ENCODE results near the gene RAB34. TPM values are rescaled to one million over a fixed set of nuclear protein-coding genes. Genes with fewer than 3 reads are reported as not detected.

The RAB34 gene
- total RNA-seq, 2 experiments from 2014 or later: 6.5 to 7.4 TPM

DNA sequence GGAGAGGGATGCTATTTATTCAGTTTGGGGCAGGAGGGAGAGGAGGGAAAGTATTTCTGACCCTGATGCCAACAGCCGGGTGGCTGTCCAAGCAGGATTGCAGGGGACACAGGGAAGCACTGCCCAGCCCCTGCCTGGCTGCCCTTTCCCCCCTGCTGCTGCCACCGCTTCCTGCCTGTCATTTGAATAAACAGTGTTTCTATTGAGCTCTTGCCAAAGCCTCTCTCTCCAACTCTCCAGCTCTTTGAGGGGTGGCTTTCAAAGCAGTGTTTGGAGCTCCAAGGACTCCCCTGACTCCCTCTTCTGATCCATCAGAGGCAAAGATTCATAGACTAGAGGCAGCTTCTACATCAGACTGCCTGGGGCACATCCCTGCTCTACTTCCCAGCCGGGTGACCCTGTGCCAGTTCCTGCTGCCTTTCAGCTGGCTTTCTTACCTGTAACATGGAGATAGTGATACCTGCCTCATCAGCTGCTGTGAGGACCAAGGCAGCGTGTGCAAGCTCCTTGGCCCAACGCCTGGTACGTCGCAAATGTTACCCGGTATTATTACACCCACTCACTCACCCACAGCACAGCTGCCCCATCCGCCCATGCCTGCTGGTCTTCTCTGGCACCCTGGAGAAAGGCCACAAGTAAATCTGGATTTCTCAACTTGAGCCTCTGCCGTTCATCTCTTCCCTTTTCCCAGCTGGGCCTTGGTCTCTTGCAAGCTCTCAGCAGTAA lies 15.5 kb downstream of the RAB34 start:
- DNase-seq: no peak
- POLR2A ChIA-PET: interaction anchor here (1.0 to 2.6 kb wide), 3 partner anchors 9 to 103 kb away, joined by 3 to 11 read pairs (median 4); partner anchors contain the start of genes PROCA1 and RPL23A
- no peak overlapping the region for H3K4me3 Mint-ChIP-seq
- H3K9me3 Mint-ChIP-seq: no peaks in the 10 kb centered on the region
- peaks cover 61% of the 10 kb centered on the region for H3K36me3 Mint-ChIP-seq (ENCODE audit: low read depth)
- CTCF ChIA-PET: interaction anchor here (0.6 kb wide), 1 partner anchor 25 kb away, joined by 4 read pairs; no protein-coding TSS in a partner anchor
- H3K4me1 Mint-ChIP-seq: no peaks in the 10 kb centered on the region
- H3K27ac Mint-ChIP-seq: no peak overlapping the region
- H3K27me3 Mint-ChIP-seq: no peaks in the 10 kb centered on the region

- Mint-ChIP-seq H3K27ac (no peak overlapping the region), H3K27me3 (no peaks in the 10 kb centered on the region), H3K36me3 (ENCODE audit: low read depth) (peaks cover 69% of the 10 kb centered on the region), H3K4me3 (no peak overlapping the region), H3K9me3 (no peaks in the 10 kb centered on the region), H3K4me1 (no peaks in the 10 kb centered on the region)
- CTCF ChIA-PET: interaction anchor here (1.3 kb wide), 1 partner anchor 10 kb away, joined by 3 read pairs; the partner anchor contains the start of gene PROCA1
- POLR2A ChIA-PET: interaction anchor here (1.7 kb wide), 1 partner anchor 19 kb away, joined by 4 read pairs; the partner anchor contains the start of gene RPL23A
- no peak for DNase-seq
These were observed 16.7 kb downstream of the RAB34 start for GRCh38 chr17:28700830-28701492.

DNA sequence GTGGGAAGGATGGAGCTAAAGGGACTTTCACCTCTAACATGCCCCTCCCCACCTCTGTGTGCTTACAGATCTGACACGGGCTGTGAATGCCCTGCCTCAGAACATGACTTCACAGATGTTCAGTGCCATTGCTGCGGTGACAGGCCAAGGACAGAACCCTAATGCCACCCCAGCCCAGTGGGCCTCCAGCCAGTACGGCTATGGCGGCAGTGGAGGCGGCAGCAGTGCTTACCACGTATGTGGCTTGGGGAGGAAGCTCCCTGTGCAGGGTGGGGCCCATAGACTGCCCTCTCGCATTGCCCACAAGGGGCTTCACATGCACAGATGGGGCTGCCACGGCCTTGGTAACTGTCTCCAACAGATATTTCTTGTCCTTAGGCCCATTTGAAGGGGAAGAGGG lies 17.4 kb downstream of the RAB34 start:
- ChIA-PET POLR2A (interaction anchor here (0.8 kb wide), 1 partner anchor 10 kb away, joined by 3 read pairs; no protein-coding TSS in a partner anchor), CTCF (interaction anchor here (1.3 kb wide), 1 partner anchor 11 kb away, joined by 3 read pairs; the partner anchor contains the start of gene PROCA1)
- DNase-seq: no peak
- H3K9me3 Mint-ChIP-seq: no peaks in the 10 kb centered on the region
- no peaks in the 10 kb centered on the region for H3K4me1 Mint-ChIP-seq
- no peak overlapping the region for H3K4me3 Mint-ChIP-seq
- H3K27me3 Mint-ChIP-seq: no peaks in the 10 kb centered on the region
- H3K27ac Mint-ChIP-seq: no peak overlapping the region
- peaks cover 74% of the 10 kb centered on the region for H3K36me3 Mint-ChIP-seq (ENCODE audit: low read depth)

DNA sequence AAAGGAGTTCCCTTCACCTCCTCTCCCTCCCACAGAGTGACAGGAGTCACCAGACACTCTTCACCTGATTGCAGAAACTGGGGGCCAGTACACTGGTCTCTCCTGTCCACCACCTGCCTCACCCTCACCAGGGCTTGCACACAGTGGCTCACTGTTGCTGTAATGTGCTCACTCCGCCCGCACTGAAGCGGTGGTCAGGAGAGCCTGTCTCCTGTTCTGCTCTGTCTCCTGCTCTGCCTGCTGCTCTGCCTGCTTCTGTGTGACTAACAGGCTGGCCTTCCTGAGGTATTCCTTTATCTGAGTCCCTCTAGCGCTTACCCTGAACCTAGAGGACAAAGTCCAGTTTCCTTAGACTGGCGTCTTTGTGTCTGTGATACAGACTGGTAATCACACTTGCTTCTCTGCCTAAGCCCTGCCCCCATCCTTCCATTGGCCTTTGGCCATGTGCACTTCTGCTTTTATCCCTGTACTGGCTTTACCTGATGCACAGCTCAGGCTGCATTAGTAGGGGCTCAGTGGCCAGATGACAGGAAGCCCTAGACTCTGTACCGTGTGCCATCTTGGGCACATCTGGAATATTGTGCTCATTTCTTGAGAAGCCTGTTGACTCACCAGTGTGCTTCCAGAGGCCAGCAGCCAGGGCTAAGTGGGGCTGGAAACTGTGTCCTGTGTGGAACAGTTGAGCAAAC lies 19.3 kb downstream of the RAB34 start:
- ChIA-PET CTCF (no interaction called here), POLR2A (no interaction called here)
- Mint-ChIP-seq H3K36me3 (ENCODE audit: low read depth) (peaks cover 83% of the 10 kb centered on the region), H3K9me3 (no peaks in the 10 kb centered on the region), H3K4me1 (no peaks in the 10 kb centered on the region), H3K27me3 (no peaks in the 10 kb centered on the region), H3K4me3 (no peak overlapping the region), H3K27ac (no peak overlapping the region)
- DNase-seq: no peak

GRCh38 chr17:28693869-28694268 lies 23.8 kb downstream of the RAB34 start:
- Mint-ChIP-seq H3K4me1 (no peaks in the 10 kb centered on the region), H3K36me3 (ENCODE audit: low read depth) (peaks cover 74% of the 10 kb centered on the region), H3K27me3 (no peaks in the 10 kb centered on the region), H3K9me3 (no peaks in the 10 kb centered on the region), H3K27ac (no peak overlapping the region), H3K4me3 (no peak overlapping the region)
- POLR2A ChIA-PET: interaction anchor here (1.5 to 2.0 kb wide), 2 partner anchors 12 to 17 kb away, joined by 4 to 6 read pairs; no protein-coding TSS in a partner anchor
- CTCF ChIA-PET: no interaction called here
- no peak for DNase-seq

DNA sequence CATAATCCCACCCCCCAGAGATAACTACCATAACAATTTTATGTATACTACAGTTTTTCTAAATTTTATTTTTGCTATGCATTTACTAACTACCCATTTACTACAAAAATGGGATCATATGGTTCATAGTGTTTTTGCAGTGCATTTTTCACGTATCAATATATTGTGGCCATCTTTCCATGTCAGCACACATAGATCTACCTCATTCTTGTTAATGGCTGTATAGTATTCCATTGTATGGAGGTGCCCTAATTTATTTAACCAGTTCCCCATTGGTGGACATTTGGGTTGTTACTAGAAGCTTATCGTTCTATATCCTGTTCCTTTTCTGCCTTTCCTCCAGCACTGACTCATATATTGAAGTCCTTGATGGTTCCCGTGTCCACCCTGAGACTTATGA lies 28.7 kb downstream of the RAB34 start:
- peaks cover 78% of the 10 kb centered on the region for H3K36me3 Mint-ChIP-seq (ENCODE audit: low read depth)
- H3K4me1 Mint-ChIP-seq: no peaks in the 10 kb centered on the region
- no peak for DNase-seq
- H3K27ac Mint-ChIP-seq: no peak overlapping the region
- no peaks in the 10 kb centered on the region for H3K27me3 Mint-ChIP-seq
- CTCF ChIA-PET: no interaction called here
- H3K9me3 Mint-ChIP-seq: no peaks in the 10 kb centered on the region
- no peak overlapping the region for H3K4me3 Mint-ChIP-seq
- POLR2A ChIA-PET: no interaction called here

GRCh38 chr17:28688481-28688880 lies 29.2 kb downstream of the RAB34 start:
- no peak for DNase-seq
- Mint-ChIP-seq H3K4me1 (no peaks in the 10 kb centered on the region), H3K36me3 (ENCODE audit: low read depth) (peaks cover 76% of the 10 kb centered on the region), H3K27ac (no peak overlapping the region), H3K4me3 (no peak overlapping the region), H3K9me3 (no peaks in the 10 kb centered on the region), H3K27me3 (no peaks in the 10 kb centered on the region)
- CTCF ChIA-PET: interaction anchor here (1.0 kb wide), 1 partner anchor 22 kb away, joined by 4 read pairs; no protein-coding TSS in a partner anchor
- POLR2A ChIA-PET: interaction anchor here (0.7 kb wide), 1 partner anchor 73 kb away, joined by 3 read pairs; no protein-coding TSS in a partner anchor

DNA sequence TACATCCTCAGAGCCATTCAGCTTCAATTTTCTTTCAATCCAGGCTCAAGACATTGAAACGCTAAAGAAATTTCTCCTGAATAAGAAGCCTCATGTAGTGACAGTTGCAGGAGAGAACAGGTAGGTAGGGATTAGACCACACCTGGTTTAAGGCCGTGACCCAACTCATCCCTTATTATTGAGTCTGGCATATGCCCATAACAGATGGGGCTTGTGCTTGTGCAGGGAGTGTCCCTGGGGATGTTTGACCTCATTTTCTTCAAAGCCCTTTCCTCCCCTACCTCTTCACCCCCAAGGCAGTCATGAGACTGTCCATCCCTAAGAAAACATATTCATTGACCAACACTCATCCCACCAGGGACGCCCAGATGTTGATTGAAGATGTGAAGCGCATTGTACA lies 31.4 kb downstream of the RAB34 start:
- DNase-seq: no peak
- Mint-ChIP-seq H3K36me3 (ENCODE audit: low read depth) (peaks cover 85% of the 10 kb centered on the region), H3K9me3 (no peaks in the 10 kb centered on the region), H3K27me3 (no peaks in the 10 kb centered on the region), H3K27ac (no peak overlapping the region), H3K4me1 (no peaks in the 10 kb centered on the region), H3K4me3 (no peak overlapping the region)
- CTCF ChIA-PET: no interaction called here
- POLR2A ChIA-PET: no interaction called here

DNA sequence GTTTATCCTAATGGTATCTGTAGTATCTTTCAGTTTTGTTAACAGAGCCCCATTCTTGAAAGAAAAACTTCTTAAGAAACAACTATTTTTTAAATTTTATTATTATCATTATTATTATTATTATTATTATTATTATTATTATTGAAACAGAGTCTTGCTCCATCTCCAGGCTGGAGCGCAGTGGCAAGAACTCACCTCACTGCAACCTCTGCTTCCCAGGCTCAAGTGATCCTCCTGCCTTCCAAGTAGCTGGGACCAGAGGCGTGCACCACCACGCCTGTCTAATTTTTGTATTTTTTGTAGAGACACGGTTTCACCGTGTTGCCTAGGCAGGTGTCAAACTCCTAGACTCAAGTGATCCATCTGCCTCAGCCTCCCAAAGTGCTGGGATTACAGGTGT lies 32.3 kb downstream of the RAB34 start:
- Mint-ChIP-seq H3K36me3 (ENCODE audit: low read depth) (peaks cover 85% of the 10 kb centered on the region), H3K27ac (no peak overlapping the region)
- CTCF ChIA-PET: no interaction called here

GRCh38 chr17:28684963-28685362 lies 32.7 kb downstream of the RAB34 start:
- no peak for DNase-seq
- no peaks in the 10 kb centered on the region for H3K27me3 Mint-ChIP-seq
- POLR2A ChIA-PET: no interaction called here
- H3K36me3 Mint-ChIP-seq (ENCODE audit: low read depth): peaks cover 81% of the 10 kb centered on the region
- no peaks in the 10 kb centered on the region for H3K4me1 Mint-ChIP-seq
- H3K27ac Mint-ChIP-seq: no peak overlapping the region
- H3K9me3 Mint-ChIP-seq: no peaks in the 10 kb centered on the region
- CTCF ChIA-PET: no interaction called here
- no peak overlapping the region for H3K4me3 Mint-ChIP-seq

More for the DNA sequence above, 32.3 kb downstream of the RAB34 start:
- H3K4me1 Mint-ChIP-seq: no peaks in the 10 kb centered on the region
- no peak for DNase-seq
- no peak overlapping the region for H3K4me3 Mint-ChIP-seq
- POLR2A ChIA-PET: no interaction called here
- H3K27me3 Mint-ChIP-seq: no peaks in the 10 kb centered on the region
- H3K9me3 Mint-ChIP-seq: no peaks in the 10 kb centered on the region

- Mint-ChIP-seq H3K9me3 (no peaks in the 10 kb centered on the region), H3K27me3 (no peaks in the 10 kb centered on the region), H3K36me3 (ENCODE audit: low read depth) (peaks cover 72% of the 10 kb centered on the region), H3K4me3 (no peak overlapping the region), H3K4me1 (no peaks in the 10 kb centered on the region), H3K27ac (no peak overlapping the region)
- ChIA-PET POLR2A (interaction anchor here (1.6 kb wide), 1 partner anchor 11 kb away, joined by 4 read pairs; no protein-coding TSS in a partner anchor), CTCF (interaction anchor here (1.0 kb wide), 1 partner anchor 36 kb away, joined by 3 read pairs; no protein-coding TSS in a partner anchor)
- no peak for DNase-seq
These were observed 35.0 kb downstream of the RAB34 start for GRCh38 chr17:28682655-28683054.

DNA sequence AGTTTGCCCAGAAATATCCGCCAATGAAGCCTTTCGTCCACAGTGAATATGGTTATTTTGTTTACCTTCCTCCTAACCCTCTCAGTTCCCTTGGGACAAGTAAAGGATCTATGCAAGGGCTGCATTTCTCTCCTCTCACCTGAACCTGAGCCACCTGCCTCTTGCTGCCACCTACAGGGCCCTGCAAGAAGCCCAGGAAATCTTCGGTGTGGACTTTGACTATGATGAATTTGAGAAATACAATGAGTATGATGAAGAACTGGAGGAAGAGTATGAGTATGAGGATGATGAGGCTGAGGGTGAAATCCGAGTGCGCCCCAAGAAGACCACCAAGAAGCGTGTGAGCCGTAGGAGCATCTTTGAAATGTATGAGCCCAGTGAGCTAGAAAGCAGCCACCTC lies 41.7 kb downstream of the RAB34 start:
- DNase-seq: peak; percentile 19
- POLR2A ChIA-PET: interaction anchor here (1.2 to 2.1 kb wide), 4 partner anchors 13 to 76 kb away, joined by 3 to 10 read pairs (median 4); partner anchors contain the start of genes BLTP2, SDF2 and SUPT6H
- peaks cover 69% of the 10 kb centered on the region for H3K36me3 Mint-ChIP-seq (ENCODE audit: low read depth)
- no peak overlapping the region for H3K4me3 Mint-ChIP-seq
- H3K9me3 Mint-ChIP-seq: no peaks in the 10 kb centered on the region
- CTCF ChIA-PET: interaction anchor here (0.8 to 2.7 kb wide), 9 partner anchors 12 to 51 kb away, joined by 3 to 11 read pairs (median 4); partner anchors contain the start of genes BLTP2 and PROCA1
- H3K27ac Mint-ChIP-seq: no peak overlapping the region
- no peaks in the 10 kb centered on the region for H3K4me1 Mint-ChIP-seq
- no peaks in the 10 kb centered on the region for H3K27me3 Mint-ChIP-seq
